Neural crest cell (in vitro differentiated cells): ENCODE results near the gene MYL4. TPM values are rescaled to one million over a fixed set of nuclear protein-coding genes. Genes with fewer than 3 reads are reported as not detected.
"Not testable (repeated sequence)": the region's sequence is repeated elsewhere in the genome, so short reads cannot be mapped to it uniquely, and the experiment has no call there.

Experiments
- DNase-seq: peaks from one replicate; pipeline ENCODE4 v3.0.0; 2021; ENCODE audit warnings: low read depth, mixed read lengths, low spot score
- H3K27ac Mint-ChIP-seq: one replicate; pipeline ENCODE4 v1.8.0; 2021; ENCODE audit warnings: mild to moderate bottlenecking, mixed read lengths; ENCODE audit not compliant: unreplicated experiment
- H3K27me3 Mint-ChIP-seq: 2 replicates; pipeline ENCODE4 v1.8.0; 2021; ENCODE audit warnings: low read depth, mild to moderate bottlenecking, mixed read lengths
- H3K36me3 Mint-ChIP-seq: 2 replicates; pipeline ENCODE4 v1.8.0; 2021; ENCODE audit warnings: low read depth, mild to moderate bottlenecking, mixed read lengths
- H3K4me1 Mint-ChIP-seq: 2 replicates; pipeline ENCODE4 v1.8.0; 2021; ENCODE audit warnings: mixed read lengths
- H3K4me3 Mint-ChIP-seq: one replicate; pipeline ENCODE4 v1.8.0; 2021; ENCODE audit warnings: mild to moderate bottlenecking, mixed read lengths
- H3K9me3 Mint-ChIP-seq: 2 replicates; pipeline ENCODE4 v1.8.0; 2021; ENCODE audit warnings: mixed read lengths
- CTCF ChIP-seq: fragments of 200-600 bp; sonication (generic); conservative IDR thresholded peaks from 2 replicates; pipeline ENCODE4 v1.5.0; 2021; ENCODE audit warnings: antibody characterized with exemption, mild to moderate bottlenecking
- total RNA-seq: library from RNA; stranded (reverse); gene quantifications from 2 replicates; pipeline ENCODE4 v1.2.1, GENCODE V29; 2021

The MYL4 gene
- total RNA-seq, 1 donor from 2014 or later, result not detected

DNA sequence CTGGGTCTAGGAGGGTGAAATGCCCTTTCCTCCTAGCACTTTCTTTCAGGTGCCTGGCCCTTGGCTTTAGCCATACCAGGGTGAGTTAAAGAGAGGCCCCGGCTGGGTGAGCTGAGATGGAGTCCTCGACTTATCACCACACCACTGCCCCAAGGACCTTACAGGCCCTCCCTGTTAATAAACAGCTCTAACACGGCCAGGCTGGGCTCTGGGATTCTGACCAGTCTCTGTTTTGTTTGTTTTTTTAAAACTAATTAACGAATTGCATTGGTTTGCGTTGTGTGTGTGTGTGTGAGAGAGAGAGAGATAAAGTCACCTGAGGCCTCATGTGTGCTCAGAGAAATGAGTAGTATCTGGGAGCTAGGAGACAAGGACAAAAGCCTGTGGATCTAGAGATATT lies 14.3 kb downstream of the MYL4 start:
- TF ChIP-seq CTCF, result no peak
- H3K4me1 Mint-ChIP-seq, result peaks cover 5% of the 10 kb centered on the region
- H3K4me3 Mint-ChIP-seq, result no peak overlapping the region
- peaks cover 6% of the 10 kb centered on the region for H3K9me3 Mint-ChIP-seq
- no peaks in the 10 kb centered on the region for H3K36me3 Mint-ChIP-seq
- H3K27ac Mint-ChIP-seq, result no peak overlapping the region
- DNase-seq, result no peak
- H3K27me3 Mint-ChIP-seq, result no peaks in the 10 kb centered on the region

GRCh38 chr17:47224077-47224476 lies 14.9 kb downstream of the MYL4 start:
- H3K36me3 Mint-ChIP-seq, H3K4me3 Mint-ChIP-seq, H3K27me3 Mint-ChIP-seq, DNase-seq, H3K4me1 Mint-ChIP-seq, H3K27ac Mint-ChIP-seq, H3K9me3 Mint-ChIP-seq: not testable (repeated sequence)

DNA sequence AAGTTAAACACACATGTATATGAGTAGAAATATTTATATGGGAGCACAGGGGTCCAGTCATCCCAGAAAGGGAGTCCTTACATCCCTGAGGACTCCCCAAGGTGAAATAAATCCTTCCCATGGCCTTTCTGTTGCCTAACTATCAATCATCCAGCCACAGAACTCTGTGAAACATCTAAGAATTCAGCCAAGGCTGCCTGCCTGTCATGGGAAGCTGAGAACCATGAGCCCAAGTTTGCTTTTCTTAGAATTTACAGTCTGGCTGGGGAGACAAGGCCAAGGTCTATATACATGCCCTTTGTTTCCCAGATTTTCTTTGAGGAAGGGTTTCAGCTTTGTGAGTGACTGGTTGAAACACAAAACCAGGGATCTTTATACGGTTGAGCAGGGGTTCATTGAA lies 15.8 kb downstream of the MYL4 start:
- no peak for DNase-seq
- peaks cover 6% of the 10 kb centered on the region for H3K9me3 Mint-ChIP-seq
- no peak overlapping the region for H3K4me3 Mint-ChIP-seq
- H3K27ac Mint-ChIP-seq, result no peak overlapping the region
- no peak for TF ChIP-seq CTCF
- H3K27me3 Mint-ChIP-seq, result peaks cover 5% of the 10 kb centered on the region
- no peaks in the 10 kb centered on the region for H3K36me3 Mint-ChIP-seq
- peaks cover 12% of the 10 kb centered on the region for H3K4me1 Mint-ChIP-seq

DNA sequence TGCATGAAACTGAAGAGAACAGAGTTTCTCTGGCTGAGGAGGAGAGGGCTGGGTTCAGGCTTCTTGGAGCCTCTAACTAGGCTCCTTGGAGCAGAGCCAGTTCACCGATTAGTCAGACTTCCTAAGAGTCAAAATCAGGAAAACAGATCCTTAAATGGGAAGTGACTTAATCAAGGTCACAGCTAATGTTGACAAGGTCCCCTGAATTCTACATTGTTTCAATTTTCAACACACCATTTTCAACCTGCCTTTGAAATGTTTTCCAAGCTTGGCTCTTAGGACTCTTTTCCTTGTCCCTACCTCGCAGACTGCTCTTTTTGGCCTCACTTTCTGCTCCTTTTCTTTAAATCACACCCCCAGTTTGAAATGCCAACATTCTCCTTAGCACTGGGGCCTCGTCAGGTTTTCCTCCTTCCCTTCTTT lies 16.3 kb downstream of the MYL4 start:
- Mint-ChIP-seq H3K4me3 (no peak overlapping the region), H3K27me3 (peaks cover 10% of the 10 kb centered on the region), H3K9me3 (peaks cover 6% of the 10 kb centered on the region), H3K36me3 (no peaks in the 10 kb centered on the region), H3K4me1 (peaks cover 14% of the 10 kb centered on the region), H3K27ac (no peak overlapping the region)
- TF ChIP-seq CTCF, result no peak
- DNase-seq, result no peak

- Mint-ChIP-seq H3K27me3 (peaks cover 16% of the 10 kb centered on the region), H3K27ac (no peak overlapping the region), H3K4me3 (no peak overlapping the region)
Measured at GRCh38 chr17:47225911-47226688, 17.0 kb downstream of the MYL4 start.

More at GRCh38 chr17:47225911-47226688, 17.0 kb downstream of the MYL4 start:
- Mint-ChIP-seq H3K4me1 (peaks cover 14% of the 10 kb centered on the region), H3K9me3 (peaks cover 6% of the 10 kb centered on the region), H3K36me3 (no peaks in the 10 kb centered on the region)
- no peak for TF ChIP-seq CTCF
- no peak for DNase-seq
